Thyroid gland (tissue), 4 donors: ENCODE measurements around the gene BCL2L11. TPM values are rescaled to one million over a fixed set of nuclear protein-coding genes. Genes with fewer than 3 reads are reported as not detected.

ENCODE experiments used
- DNase-seq, 2 donors: peaks; one replicate each; pipeline ENCODE4 v3.0.0-alpha.2; 2019
- H3K27ac ChIP-seq, 3 donors: fragments of 200-600 bp; sonication (generic); 1 replicate in 2 of 3; 2 replicates in 1 of 3; pipeline ENCODE4 v1.5.1; 2016 to 2019; ENCODE audit warnings: mild to moderate bottlenecking in 1 of 3, moderate library complexity in 1 of 3
- H3K27me3 ChIP-seq: fragments of 200-600 bp; sonication (generic); one replicate; pipeline ENCODE4 v1.5.1; 2019
- H3K36me3 ChIP-seq, 2 donors: fragments of 200-600 bp; sonication (generic); one replicate each; pipeline ENCODE4 v1.5.1; 2016 to 2019
- H3K4me1 ChIP-seq, 2 donors: fragments of 200-600 bp; sonication (generic); one replicate each; pipeline ENCODE4 v1.5.1; 2017 to 2019
- H3K4me3 ChIP-seq, 3 donors: fragments of 200-600 bp; sonication (generic); replicated peaks in 1 of 3; 1 replicate in 2 of 3; 2 replicates in 1 of 3; pipeline ENCODE4 v1.5.1; 2016; ENCODE audit warnings: mild to moderate bottlenecking in 1 of 3
- H3K9me3 ChIP-seq: fragments of 200-600 bp; sonication (generic); one replicate; pipeline ENCODE4 v1.5.1; 2017
- CTCF ChIP-seq, 6 experiments: fragments of 200-600 bp in 3 of 6; fragments of 450-650 bp in 3 of 6; sonication (generic) in 3 of 6; IDR thresholded peaks; one replicate each; pipeline ENCODE4 v1.5.1; 2016 to 2019; ENCODE audit warnings: antibody characterized with exemption in 6 of 6, mild to moderate bottlenecking in 2 of 6, inconsistent platforms in 1 of 6, moderate library complexity in 1 of 6
- POLR2A ChIP-seq, 2 donors: fragments of 450-650 bp; IDR thresholded peaks; one replicate each; pipeline ENCODE4 v1.6.1; 2017; ENCODE audit warnings: antibody characterized with exemption in 2 of 2, mild to moderate bottlenecking in 2 of 2, moderate library complexity in 1 of 2
- WGBS, 2 donors: methylation state at CpG; one replicate each; pipeline ENCODE4 v1.1.5; 2017; 5-methylcytosine and 5-hydroxymethylcytosine counted together
- intact Hi-C: fragments of 100-400 bp; cut with DNase I; formaldehyde crosslinking; loops from one replicate; pipeline ENCODE4 v1.15.1; 2023
- total RNA-seq, 4 donors: library from RNA; depleted of rRNA; stranded (reverse); fragments of >200 nt; gene quantifications; one replicate each; pipeline ENCODE4 v1.2.3, GENCODE V29; 2016

Gene BCL2L11
- total RNA-seq, 4 donors from 2014 or later = 48.4 to 90.6 (median 62.4) TPM

- 91 to 96% methylated on average over 4 of the region's 4 CpGs for WGBS, 2 donors
- Histone ChIP-seq H3K4me3 (no peak overlapping the region), H3K27me3 (no peaks in the 10 kb centered on the region), H3K9me3 (no peaks in the 10 kb centered on the region), H3K27ac (no peak overlapping the region), H3K36me3 (no peaks in the 10 kb centered on the region), H3K4me1 (peaks cover 7 to 8% of the 10 kb centered on the region in 2 donors)
- TF ChIP-seq CTCF (IDR thresholded peaks at IDR 0.05) (no peak), POLR2A (IDR thresholded peaks at IDR 0.05) (no peak)
- no peak for DNase-seq
- intact Hi-C loops = no loop called here
These were observed 9.5 kb upstream of the BCL2L11 start for GRCh38 chr2:111111101-111111755.

DNA sequence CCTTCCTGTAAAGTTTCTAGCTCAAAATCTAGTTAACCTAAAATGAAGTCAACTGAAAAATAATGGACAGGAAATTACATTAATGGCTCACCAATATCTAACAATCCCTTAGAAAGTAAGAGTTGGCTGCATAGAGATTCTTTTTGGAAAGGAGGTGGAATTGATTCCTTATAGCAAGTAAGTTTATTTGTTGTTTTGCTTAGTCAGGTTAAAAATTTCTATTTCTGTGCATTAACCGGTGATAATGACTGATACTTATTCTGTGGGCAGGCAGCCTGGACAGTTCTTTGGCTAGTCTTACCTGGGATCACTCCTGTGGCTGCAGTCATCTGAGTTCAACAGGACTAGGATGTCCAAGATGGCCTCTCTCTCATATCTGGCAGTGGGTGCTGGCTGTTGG, 6.9 kb upstream of the BCL2L11 start:
- H3K4me3 ChIP-seq = no peak overlapping the region
- H3K27ac ChIP-seq = no peak overlapping the region
- H3K9me3 ChIP-seq = no peaks in the 10 kb centered on the region
- no peak for TF ChIP-seq POLR2A (IDR thresholded peaks at IDR 0.05)
- TF ChIP-seq CTCF (IDR thresholded peaks at IDR 0.05) = no peak
- intact Hi-C loops = no loop called here
- peaks cover 18 to 26% of the 10 kb centered on the region in 2 donors for H3K4me1 ChIP-seq
- DNase-seq = no peak
- H3K36me3 ChIP-seq = no peaks in the 10 kb centered on the region
- H3K27me3 ChIP-seq = peaks cover 3% of the 10 kb centered on the region
- WGBS, 2 donors = 96 to 97% methylated on average over 1 of the region's 1 CpG

DNA sequence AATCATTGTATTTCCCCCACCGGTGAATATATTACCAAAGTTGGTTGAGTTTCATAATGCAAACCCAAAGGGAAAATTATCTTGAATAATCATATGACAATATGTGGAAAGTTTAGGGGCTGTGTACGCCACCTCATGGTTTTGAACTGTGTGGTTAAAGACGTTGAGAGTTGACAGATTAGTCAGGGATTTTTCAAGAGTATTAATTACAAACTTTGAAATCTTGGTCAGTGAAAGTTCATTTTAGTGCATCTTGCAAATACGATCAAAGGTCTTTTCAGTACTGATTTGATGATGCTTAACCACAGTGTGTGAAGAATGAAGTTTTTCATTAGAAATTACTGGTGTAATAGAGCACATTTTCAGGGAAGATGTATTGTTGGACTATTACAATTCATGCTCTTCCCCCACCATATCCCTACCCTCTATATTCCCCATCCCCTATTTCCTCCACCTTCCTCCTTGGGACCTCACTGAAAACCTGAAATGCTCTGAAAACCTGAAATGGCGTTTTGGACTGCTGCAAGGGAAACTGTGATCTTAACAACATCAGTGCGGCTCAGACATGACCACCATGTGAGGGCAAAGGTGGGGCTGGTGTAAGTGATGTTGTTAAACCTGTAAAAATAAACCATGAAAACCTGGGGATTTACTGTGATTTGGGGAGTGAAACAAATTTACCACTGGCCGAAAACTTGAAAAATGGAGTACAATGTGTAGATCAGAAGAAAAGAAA, 4.5 kb upstream of the BCL2L11 start:
- H3K4me1 ChIP-seq = peaks cover 24 to 37% of the 10 kb centered on the region in 2 donors
- no peaks in the 10 kb centered on the region for H3K9me3 ChIP-seq
- no peak overlapping the region for H3K4me3 ChIP-seq
- H3K27ac ChIP-seq = no peak overlapping the region
- H3K27me3 ChIP-seq = peaks cover 7% of the 10 kb centered on the region
- no peaks in the 10 kb centered on the region for H3K36me3 ChIP-seq
- 73 to 84% methylated on average over 7 of the region's 7 CpGs for WGBS, 2 donors
- intact Hi-C loops = loop anchor here (5.0 kb wide), 1 partner anchor 546 kb away; no protein-coding TSS in a partner anchor
- TF ChIP-seq POLR2A (IDR thresholded peaks at IDR 0.05) = no peak
- no peak for DNase-seq

DNA sequence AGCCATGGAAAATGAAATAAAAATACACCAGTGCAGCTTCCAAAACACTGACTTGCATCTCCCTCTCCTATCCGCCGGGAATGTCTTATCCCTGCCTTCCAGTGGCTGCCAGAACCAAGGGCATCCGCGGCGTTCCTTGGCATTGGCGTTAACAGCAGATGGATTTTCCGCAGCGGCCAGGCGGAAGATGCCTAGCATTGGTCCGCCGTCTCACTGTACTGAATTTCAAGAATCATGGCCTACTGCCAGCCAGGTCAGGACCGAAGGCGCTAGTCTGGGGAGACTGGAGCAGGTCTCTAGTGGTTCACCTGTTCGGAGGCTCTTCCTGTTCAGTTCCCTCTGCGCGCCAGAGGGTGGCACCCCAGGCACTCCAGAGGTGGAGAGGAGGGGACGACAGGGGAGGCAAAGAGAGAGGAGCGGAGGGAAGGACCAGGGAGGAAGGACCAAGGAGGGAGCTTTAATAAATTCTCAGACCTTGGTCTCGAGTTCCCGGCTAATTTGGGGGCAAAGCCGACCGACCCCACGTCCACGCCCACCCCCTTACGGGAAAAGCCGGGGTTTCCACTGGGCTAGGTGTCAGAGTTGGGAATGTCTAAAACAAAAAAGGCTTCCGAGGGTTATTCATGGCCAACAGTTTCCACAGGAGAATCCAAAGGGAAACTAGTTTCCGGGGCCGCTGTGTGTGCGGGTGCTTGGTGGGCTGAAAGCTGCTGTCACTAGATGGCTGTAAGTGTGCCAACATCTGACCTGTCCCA, 3.7 kb upstream of the BCL2L11 start:
- intact Hi-C loops = loop anchor here (5.0 kb wide), 1 partner anchor 545 kb away; no protein-coding TSS in a partner anchor
- WGBS, 2 donors = 4 to 6% methylated on average over 29 to 30 of the region's 30 CpGs
- peak; percentile 92 to 94 for DNase-seq
- Histone ChIP-seq H3K36me3 (no peaks in the 10 kb centered on the region), H3K4me3 (peak overlapping the region in 1 of 3 donors; percentile 23), H3K27me3 (peaks cover 7% of the 10 kb centered on the region), H3K27ac (peak overlapping the region in 1 of 3 donors; percentile 10), H3K9me3 (no peaks in the 10 kb centered on the region), H3K4me1 (peaks cover 31 to 37% of the 10 kb centered on the region in 2 donors)
- TF ChIP-seq POLR2A (IDR thresholded peaks at IDR 0.05) (no peak), CTCF (IDR thresholded peaks at IDR 0.05) (peak; percentile 71 to 98 (median 95))
